NT2/D1 (cell line): ENCODE data around the gene FMC1.
"Not testable (repeated sequence)": the region's sequence is repeated elsewhere in the genome, so short reads cannot be mapped to it uniquely, and the experiment has no call there.

Experiments used
- DNase-seq: peaks from one replicate; pipeline ENCODE4 v3.0.0-alpha.2; 2011; ENCODE audit warnings: low read depth, low spot score
- H3K27me3 ChIP-seq: 2 replicates; pipeline ENCODE4 v1.6.0; 2011; ENCODE audit warnings: mild to moderate bottlenecking; ENCODE audit not compliant: insufficient read length, insufficient read depth
- H3K36me3 ChIP-seq: 2 replicates; pipeline ENCODE4 v1.6.1; 2011; ENCODE audit warnings: mild to moderate bottlenecking, low read length, mixed read lengths; ENCODE audit not compliant: insufficient read depth, insufficient read length
- H3K4me1 ChIP-seq: 2 replicates; pipeline ENCODE4 v1.5.1; 2011; ENCODE audit not compliant: insufficient read depth, insufficient read length
- H3K4me3 ChIP-seq: 2 replicates; pipeline ENCODE4 v1.5.1; 2011; ENCODE audit warnings: low read depth; ENCODE audit not compliant: insufficient read length
- H3K9ac ChIP-seq: 2 replicates; pipeline ENCODE4 v1.6.0; 2011; ENCODE audit warnings: low read depth; ENCODE audit not compliant: insufficient read length
- H3K9me3 ChIP-seq: 2 replicates; pipeline ENCODE4 v1.5.1; 2011; ENCODE audit warnings: mild to moderate bottlenecking, low read length; ENCODE audit not compliant: insufficient read depth
- SUZ12 ChIP-seq: IDR thresholded peaks from 2 replicates; pipeline ENCODE4 v1.6.1; 2011; ENCODE audit not compliant: insufficient read length, insufficient read depth; ENCODE audit errors: extremely low read depth
- YY1 ChIP-seq: IDR thresholded peaks from 2 replicates; pipeline ENCODE4 v1.6.1; 2011; ENCODE audit not compliant: insufficient read length, insufficient read depth
- ZNF274 ChIP-seq: IDR thresholded peaks from 2 replicates; pipeline ENCODE4 v1.6.1; 2011; ENCODE audit warnings: mild to moderate bottlenecking, low read depth, low read length

Gene FMC1

GRCh38 chr7:139330333-139331030 lies 10.7 kb upstream of the FMC1 start:
- Histone ChIP-seq H3K27me3 (no peaks in the 10 kb centered on the region), H3K9me3 (no peaks in the 10 kb centered on the region), H3K4me3 (no peak overlapping the region), H3K4me1 (no peaks in the 10 kb centered on the region), H3K9ac (no peak overlapping the region), H3K36me3 (no peaks in the 10 kb centered on the region)
- DNase-seq: no peak
- no peak for TF ChIP-seq YY1
- TF ChIP-seq SUZ12: no peak
- TF ChIP-seq ZNF274: no peak

GRCh38 chr7:139332697-139333359 lies 8.3 kb upstream of the FMC1 start:
- Histone ChIP-seq H3K4me3 (no peak overlapping the region), H3K27me3 (no peaks in the 10 kb centered on the region), H3K36me3 (no peaks in the 10 kb centered on the region), H3K9me3 (no peaks in the 10 kb centered on the region), H3K4me1 (no peaks in the 10 kb centered on the region), H3K9ac (no peak overlapping the region)
- no peak for TF ChIP-seq YY1
- TF ChIP-seq ZNF274: no peak
- TF ChIP-seq SUZ12: no peak
- DNase-seq: no peak

GRCh38 chr7:139333443-139333842 lies 7.7 kb upstream of the FMC1 start:
- H3K4me1 ChIP-seq, H3K36me3 ChIP-seq, H3K9ac ChIP-seq, H3K9me3 ChIP-seq, H3K4me3 ChIP-seq, DNase-seq, H3K27me3 ChIP-seq: not testable (repeated sequence)

GRCh38 chr7:139334399-139335150 lies 6.6 kb upstream of the FMC1 start:
- H3K9ac ChIP-seq: no peak overlapping the region
- DNase-seq: no peak
- no peaks in the 10 kb centered on the region for H3K9me3 ChIP-seq
- TF ChIP-seq SUZ12 (no peak), ZNF274 (no peak), YY1 (no peak)
- H3K4me3 ChIP-seq: no peak overlapping the region
- no peaks in the 10 kb centered on the region for H3K4me1 ChIP-seq
- no peaks in the 10 kb centered on the region for H3K36me3 ChIP-seq
- H3K27me3 ChIP-seq: no peaks in the 10 kb centered on the region

- Histone ChIP-seq H3K36me3 (no peaks in the 10 kb centered on the region), H3K4me1 (no peaks in the 10 kb centered on the region), H3K9me3 (no peaks in the 10 kb centered on the region), H3K9ac (no peak overlapping the region), H3K27me3 (no peaks in the 10 kb centered on the region), H3K4me3 (no peak overlapping the region)
- TF ChIP-seq YY1: no peak
- no peak for TF ChIP-seq ZNF274
- no peak for TF ChIP-seq SUZ12
- no peak for DNase-seq
Observed at GRCh38 chr7:139339025-139339424, 2.1 kb upstream of the FMC1 start.

GRCh38 chr7:139339698-139340036 lies 1.5 kb upstream of the FMC1 start:
- DNase-seq: no peak
- Histone ChIP-seq H3K9ac (no peak overlapping the region), H3K27me3 (no peaks in the 10 kb centered on the region), H3K4me1 (no peaks in the 10 kb centered on the region), H3K4me3 (peak overlapping the region; percentile 96), H3K36me3 (no peaks in the 10 kb centered on the region), H3K9me3 (no peaks in the 10 kb centered on the region)
- TF ChIP-seq ZNF274 (no peak), YY1 (no peak), SUZ12 (no peak)

- Histone ChIP-seq H3K9ac (peak overlapping the region; percentile 99), H3K4me3 (peak overlapping the region; percentile 96), H3K9me3 (no peaks in the 10 kb centered on the region), H3K36me3 (peaks cover under 1% of the 10 kb centered on the region), H3K27me3 (no peaks in the 10 kb centered on the region), H3K4me1 (no peaks in the 10 kb centered on the region)
- peak; percentile 98 for DNase-seq
- TF ChIP-seq SUZ12 (no peak), YY1 (no peak)
Observed at GRCh38 chr7:139340037-139340807, 915 bp upstream of the FMC1 start.
